HL-60/S4 (cell line): Measurements from ENCODE around the gene DOK1.
"Not testable (repeated sequence)": the region's sequence is repeated elsewhere in the genome, so short reads cannot be mapped to it uniquely, and the experiment has no call there.

Experiments
- in situ Hi-C: fragments of 300-500 bp; cut with MboI; formaldehyde crosslinking; loops from 2 replicates; pipeline ENCODE4 v1.14.3; 2022; ENCODE audit warnings: low sequenced_read_pairs

Gene DOK1

DNA sequence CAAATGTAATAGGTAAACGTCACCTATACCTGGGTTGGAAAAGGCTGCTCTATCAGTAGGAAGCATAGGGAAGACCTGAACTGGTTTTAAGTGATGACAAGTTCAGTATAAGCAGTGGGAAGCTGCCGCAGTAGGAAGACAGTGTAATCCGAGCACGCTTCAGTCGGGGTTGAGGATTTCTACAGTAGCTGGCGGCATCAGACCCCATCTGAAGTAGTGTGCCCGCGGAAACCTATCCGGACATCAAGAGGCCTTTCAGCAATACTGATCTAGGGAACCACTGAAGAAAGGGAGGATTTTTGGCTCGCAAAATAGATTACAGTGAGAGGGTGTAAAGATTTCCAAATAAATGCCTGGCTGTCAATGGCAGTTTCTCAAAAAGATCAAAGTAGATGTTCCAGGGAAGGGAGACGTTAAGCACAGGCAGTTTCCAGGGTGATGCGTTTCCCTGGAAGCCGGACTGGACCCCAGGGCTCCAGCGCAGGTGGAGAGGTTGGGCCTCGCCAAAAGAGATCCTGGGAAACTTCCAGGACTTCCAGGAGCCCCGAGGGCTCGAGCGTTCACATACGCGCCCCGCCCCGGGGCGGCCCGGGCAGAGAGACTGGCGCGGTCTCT lies 6.1 kb upstream of the DOK1 start:
- in situ Hi-C loops: no loop called here

DNA sequence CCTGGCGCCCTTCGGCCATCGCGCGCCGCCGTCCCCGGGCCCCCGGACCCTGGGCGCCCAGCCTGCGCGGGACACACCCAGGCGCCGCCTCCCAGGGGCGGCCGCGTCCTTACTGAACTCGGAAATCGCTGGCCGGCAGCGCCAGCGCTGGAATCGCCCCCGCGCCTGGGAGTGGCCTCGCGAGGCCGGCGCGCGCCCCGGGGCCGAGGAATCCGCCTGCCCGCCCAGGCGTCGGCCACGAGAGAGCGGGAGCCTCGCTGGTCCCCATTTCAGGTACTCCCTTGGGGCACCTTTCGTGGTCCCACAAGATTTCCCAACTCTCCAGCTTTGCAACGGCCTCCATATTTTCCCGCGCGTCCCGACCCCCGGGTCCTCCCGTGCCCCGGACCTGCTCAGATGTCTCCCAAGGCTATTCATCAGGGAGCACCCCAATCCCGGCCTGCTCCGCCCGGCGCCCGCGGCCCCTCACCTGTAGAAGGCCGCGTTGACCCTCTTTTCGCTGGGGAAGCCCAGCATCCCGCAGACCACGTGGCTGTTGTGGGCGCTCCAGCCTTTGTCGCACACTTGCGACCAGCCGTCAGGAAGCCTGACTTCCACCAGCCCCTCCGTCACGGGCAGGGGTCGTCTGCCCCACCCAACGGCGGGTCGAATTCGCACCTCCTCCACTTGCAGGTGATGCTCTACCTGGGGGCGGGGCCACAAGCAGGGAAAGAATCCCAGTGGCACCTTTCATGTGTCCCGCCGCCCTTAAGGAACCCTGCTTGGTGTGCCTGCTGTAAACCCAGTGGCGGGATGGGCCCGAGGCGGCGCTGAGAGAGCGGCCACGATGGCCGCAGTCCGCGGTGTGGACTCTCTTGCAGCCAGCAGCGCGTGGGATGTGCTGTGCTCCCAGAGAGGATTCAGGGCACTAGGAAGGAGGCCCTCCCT lies 5.4 kb upstream of the DOK1 start:
- in situ Hi-C loops: no loop called here

DNA sequence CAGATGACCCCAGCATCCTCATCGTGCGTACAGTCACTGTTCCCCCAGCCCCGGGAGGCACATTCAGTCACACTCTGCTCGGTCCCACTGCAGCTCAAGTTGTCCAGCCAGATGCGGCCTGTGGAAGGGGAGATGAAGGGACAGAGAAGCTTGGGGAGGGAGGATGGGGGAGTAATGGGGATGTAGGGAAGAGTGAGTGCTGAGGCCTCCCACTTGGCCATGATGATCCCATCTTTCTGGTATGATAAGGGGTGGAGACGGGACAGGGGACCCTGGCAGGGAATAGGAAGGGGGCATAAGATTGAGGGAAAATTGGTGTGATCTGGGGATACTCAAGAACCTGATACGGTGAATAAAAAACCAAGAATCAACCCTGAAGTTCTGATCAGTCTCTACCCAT lies 4.3 kb upstream of the DOK1 start:
- in situ Hi-C loops: no loop called here

DNA sequence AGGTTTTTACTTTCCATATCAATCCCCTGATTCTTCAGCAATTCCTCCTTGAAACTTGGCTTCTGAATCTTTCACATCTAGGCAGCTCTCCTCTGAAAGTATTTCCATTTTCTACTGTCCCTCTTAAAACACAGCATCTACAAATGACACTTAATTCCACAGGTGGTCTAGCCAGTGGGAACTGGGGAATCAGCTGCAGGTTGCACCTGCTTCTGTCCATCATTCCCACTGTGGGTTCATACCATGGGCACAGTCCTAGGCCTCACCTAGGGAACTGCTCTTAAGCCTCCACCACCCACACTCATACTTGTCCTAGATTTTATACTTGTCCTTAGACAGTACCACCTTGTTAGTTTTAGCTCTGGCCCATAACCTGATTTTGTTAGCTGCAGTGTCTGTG lies 3.0 kb upstream of the DOK1 start:
- in situ Hi-C loops: no loop called here

DNA sequence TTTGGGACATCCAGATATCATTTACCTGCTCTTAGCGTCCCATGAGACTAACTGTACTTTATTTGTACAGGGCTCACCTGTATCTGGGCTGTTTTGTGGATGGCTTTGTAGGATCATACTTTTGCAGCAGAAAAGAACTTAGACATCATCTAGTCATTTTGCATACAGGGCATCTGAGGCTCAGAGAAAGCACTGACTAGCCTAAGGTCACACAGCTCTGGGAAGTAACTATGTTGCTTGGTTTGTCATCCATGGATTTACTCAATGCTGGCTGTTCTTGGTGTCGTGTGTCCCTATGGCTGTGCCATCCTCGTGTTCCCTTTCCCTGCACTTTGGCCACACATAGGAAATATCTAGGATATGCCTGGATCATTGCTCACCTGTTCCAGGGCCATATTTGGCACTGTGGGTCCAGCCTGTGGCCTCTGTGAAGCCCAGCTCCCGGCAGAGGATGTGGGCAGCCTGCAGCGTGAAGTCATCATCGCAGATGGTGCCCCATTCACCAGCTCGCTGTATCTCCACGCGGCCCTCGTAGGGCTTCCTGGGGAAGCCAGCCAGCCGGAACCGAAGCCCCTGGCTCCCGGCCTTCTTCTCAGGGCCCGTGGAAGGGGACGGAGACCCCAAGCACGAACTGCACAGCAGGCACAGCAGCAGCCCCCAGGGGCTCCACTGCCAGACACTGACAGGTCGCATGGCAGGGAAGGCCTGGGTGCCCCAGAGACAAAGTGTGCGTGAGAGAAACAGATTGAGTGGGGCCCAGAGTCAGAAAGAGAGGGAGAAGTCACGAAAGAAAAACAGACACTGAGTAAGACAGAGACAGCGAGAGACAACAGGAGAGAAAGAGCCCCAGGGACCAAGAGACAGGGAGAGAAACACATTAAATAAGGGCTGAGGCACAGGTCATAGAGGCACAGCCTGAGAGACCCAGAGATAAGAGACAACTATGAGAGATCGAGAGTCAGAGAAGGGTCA lies 2.3 kb upstream of the DOK1 start:
- in situ Hi-C loops: no loop called here

DNA sequence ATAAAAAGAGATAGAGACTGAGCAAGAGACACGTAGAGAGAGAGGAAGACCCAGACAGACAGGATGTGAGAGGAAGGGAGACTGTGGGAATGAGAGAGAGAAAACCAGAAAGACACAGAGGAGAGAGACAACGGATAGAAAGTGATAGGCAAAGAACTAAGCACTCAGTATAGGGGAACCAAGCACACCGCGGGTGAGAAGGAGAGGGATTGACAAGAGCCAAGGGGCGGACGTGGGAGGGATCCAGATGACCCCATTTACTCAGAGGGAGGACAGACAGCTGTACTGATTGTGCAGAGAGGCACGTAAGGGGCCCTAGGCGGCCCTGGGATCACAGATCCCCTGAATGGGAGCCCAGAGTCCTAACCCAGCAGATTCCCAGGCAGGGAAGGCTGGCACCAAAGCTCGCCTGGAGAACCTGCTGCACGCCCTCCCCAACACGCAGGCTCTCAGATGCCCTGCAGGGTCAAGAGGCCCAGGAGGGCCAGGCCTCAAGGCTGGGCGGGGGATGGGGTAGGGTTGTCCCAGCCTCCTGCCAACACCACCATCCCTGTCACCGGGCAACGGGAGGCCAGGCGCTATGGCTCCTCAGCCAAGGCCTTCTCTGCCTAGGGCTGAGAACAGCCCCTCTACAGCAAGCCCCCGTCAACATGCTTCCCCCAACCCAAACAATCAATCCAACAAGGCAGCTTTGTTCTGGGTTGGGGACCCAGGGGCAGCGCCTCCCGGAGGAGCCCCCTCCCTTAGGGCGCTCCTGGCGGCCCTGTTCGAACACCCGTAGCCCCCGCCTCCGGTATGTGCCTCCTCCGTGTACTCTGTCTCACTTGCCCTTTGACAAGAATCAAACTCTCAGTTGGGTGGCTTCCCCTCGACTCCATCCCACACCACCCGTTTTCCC lies 1.4 kb upstream of the DOK1 start:
- in situ Hi-C loops: no loop called here

DNA sequence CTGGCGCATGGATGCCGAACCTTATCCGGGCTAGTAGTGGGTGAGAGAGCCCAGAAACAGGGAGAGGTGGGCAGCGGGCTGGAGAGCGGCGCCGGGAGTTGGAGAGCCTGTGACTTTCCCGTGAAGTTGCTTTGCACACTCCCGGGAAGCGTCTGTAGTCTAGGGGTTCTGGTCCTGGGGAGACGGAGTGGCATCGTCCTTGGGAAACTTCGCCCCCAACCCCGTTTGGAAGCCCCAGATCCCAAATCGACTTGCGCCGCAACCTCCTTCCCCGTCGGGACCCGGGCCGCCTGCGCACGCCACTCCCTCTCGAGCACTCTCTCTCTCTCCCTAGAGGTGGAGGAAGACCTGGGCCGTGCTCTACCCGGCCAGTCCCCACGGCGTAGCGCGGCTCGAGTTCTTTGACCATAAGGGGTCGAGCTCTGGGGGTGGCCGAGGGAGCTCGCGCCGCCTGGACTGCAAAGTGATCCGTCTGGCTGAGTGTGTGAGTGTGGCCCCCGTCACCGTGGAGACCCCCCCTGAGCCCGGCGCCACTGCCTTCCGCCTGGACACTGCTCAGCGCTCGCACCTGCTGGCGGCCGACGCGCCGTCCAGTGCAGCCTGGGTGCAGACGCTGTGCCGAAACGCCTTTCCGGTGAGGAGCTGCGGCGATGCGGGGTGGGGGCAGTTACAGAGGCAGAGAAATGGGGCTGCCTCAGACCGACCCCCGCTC lies 456 bp downstream of the DOK1 start:
- in situ Hi-C loops: no loop called here

DNA sequence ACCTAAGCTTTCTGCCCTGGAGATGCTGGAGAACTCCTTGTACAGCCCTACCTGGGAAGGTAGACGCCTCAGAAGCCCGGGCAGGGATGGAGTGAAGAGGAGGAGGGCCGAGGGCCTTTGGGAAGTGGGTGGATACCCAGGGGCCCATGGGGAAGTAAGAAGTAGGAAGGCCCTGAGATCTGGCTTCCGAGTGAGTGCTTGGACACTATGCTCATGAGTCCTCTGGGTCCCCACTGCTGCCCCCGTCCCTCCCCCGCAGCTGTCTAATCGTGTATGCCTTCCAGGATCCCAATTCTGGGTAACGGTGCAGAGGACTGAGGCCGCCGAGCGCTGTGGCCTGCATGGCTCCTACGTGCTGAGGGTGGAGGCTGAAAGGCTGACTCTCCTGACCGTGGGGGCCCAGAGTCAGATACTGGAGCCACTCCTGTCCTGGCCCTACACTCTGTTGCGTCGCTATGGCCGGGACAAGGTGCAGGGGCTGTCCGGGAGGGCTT lies 1.1 kb downstream of the DOK1 start:
- in situ Hi-C loops: no loop called here

DNA sequence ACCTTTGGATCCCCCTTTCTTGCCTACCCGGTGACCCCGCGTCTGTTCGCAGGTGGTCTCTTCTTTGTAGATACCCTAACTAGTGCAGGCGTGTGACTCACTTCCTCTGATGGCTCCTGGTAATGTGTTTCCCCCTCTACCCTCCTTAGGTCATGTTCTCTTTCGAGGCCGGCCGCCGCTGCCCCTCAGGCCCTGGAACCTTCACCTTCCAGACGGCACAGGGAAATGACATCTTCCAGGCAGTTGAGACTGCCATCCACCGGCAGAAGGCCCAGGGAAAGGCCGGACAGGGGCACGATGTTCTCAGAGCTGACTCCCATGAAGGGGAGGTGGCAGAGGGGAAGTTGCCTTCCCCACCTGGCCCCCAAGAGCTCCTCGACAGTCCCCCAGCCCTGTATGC lies 1.6 kb downstream of the DOK1 start:
- in situ Hi-C loops: no loop called here

DNA sequence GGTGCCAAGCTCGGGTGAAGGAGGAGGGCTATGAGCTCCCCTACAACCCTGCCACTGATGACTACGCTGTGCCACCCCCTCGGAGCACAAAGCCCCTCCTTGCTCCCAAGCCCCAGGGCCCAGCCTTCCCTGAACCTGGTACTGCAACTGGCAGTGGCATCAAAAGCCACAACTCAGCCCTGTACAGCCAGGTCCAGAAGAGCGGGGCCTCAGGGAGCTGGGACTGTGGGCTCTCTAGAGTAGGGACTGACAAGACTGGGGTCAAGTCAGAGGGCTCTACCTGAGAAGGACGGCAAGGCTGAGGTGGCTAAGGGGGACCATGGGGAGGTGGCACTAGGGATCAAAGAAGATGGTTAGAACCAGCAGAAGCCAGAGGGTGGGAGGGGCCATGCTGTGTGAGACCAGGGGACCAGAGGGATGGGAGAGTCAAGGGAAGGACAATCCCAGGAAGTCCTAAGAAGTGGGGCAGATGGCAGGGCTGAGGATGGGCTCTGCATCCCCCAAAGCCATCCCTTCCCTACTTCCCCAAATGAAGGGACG lies 2.4 kb downstream of the DOK1 start:
- in situ Hi-C loops: no loop called here

DNA sequence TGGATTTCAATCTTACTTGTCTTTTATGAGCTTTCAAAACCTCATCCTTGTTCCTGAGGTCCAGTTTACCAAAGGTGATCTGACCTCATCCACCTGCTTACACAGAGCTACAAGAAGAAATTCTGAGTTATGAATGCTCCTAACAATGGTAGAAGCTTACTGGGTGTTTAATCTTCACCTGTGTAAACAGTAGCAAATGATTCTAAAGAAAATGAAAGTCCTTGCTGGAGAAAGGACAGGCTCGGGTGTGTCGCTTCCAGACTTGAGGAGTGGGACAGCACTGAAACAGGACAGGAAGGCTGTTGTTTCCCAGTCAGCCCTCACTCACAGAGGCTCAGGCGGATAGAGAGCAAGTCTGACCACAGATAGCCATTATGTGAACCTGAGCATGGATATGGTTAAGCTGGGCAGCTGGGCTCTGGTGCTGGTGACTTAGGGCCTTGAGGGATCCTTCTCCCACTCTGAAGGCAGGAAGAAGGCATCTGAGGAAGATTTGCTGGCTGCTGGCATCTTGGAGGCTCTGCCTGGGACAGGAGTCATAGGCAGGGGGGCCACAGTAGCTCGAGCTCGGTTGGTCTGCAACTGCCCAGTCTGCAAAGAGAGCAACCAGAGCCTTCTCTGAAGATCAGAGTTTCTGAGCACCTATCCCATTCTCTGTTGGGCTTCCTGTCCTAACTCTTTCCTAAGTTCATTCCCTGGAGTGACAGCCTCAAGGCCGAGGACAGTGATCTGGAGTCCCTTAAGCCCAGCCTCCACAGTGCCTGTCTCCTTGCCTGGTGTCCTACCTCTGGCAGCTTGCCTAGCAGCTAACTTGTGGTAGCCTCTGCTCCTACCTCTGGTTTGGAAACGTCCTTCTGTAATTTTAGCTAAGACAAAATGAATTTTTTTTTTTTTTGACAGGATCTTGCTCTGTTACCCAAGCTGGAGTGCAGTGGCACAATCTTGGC lies 4.0 kb downstream of the DOK1 start:
- in situ Hi-C loops: no loop called here

DNA sequence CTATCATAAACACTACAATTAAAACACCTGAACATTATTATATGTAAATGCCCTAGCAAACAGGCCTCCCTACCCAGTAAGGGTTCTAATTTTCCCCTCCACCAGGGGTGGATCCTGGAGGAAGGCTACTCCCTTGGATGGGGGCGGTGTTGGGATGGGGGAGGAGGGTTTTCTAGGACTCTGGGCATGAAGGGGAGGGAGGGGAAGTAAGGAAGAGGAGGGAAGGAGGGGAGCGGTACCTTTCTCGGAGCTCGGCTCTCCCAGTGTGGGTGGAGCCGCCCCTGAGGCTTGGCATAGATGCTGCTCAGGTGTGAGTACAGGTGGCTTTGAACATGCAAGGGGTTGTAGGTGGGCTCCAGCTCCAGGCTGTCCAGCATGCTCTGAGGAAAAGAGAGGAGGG lies 5.4 kb downstream of the DOK1 start:
- in situ Hi-C loops: no loop called here

DNA sequence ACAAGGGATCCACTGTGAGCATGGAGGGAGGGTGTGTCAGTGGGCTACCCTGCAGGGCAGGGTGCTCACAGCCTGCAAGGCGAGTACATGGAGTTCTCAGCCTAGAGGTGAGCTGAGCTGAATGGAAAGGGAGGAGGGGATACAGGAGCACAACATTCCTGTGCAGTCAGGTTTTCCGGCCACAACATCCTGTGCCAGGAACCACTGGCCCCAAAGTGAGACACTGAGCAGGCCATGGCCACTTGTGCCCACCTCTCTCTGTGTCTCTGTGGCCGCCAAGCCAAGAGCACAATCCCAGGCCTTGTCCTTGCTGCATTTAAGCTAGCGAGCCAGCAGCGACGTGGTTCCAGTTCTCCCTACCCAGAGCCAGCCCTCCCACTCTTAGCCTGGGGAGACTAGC lies 6.1 kb downstream of the DOK1 start:
- in situ Hi-C loops: no loop called here

DNA sequence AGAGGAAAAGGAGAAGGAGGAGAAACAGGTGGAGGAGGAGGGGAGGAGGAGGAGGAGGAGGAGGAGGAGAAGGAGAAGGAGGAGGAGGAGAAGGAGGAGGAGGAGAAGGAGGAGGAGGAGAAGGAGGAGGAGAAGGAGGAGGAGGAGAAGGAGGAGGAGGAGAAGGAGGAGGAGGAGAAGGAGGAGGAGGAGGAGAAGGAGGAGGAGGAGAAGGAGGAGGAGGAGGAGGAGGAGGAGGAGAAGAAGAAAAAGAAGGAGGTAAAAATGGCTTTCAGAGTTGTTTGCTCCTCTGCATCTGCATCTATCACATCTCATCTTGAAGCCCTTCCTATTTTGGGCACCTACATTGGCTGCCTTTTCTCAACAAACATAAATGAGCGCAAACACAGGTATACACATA lies 6.5 kb downstream of the DOK1 start:
- in situ Hi-C loops: not testable (repeated sequence)

DNA sequence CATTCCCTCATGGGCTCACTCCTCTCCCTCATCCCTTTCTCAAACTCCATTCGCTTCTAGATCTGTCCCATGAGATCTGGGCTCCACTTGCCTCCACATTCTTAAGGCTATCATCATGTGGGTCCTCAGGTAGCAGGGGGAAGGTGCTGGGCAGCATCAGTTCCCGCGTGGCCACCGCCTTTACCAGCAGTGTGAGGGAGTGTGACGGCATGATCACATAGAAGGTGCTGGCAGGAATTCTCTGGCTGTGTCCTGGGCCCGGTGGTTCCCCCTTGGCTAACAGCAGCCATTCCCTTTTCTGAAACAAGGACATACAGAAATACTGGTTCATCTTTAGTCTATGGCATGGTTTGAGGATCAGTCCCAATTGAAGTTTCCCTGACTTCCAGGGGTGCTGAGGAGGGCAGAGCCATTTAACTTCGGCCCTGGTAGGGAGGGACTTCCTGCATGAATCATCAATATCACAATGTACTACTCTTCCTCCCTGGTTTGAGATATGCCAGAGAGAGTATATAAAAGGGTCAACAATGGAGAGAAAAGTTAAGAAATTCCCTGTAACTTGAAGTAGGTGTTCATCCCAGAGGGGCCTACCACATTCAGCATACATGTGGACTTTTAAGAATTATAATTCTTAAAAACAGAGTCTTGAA lies 7.7 kb downstream of the DOK1 start:
- in situ Hi-C loops: no loop called here

DNA sequence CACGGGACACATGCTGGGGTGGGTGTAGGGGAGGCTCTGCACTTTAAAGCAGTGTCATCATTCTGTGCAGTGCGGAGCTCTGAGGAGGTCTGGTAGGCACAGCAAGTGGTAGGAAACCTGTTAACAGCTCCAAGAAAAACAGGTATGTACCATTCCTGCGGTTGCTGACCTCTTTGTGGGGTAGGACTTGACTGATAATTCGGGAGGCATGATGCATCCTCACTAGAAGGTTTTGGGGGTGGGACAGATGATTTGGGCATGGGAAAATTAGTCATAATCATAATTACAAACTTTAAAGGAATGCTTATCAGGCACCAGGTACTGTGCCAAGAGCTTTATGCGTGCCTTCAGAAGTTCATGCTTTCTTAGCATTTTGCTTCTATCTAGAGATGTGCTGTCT lies 9.7 kb downstream of the DOK1 start:
- in situ Hi-C loops: no loop called here

DNA sequence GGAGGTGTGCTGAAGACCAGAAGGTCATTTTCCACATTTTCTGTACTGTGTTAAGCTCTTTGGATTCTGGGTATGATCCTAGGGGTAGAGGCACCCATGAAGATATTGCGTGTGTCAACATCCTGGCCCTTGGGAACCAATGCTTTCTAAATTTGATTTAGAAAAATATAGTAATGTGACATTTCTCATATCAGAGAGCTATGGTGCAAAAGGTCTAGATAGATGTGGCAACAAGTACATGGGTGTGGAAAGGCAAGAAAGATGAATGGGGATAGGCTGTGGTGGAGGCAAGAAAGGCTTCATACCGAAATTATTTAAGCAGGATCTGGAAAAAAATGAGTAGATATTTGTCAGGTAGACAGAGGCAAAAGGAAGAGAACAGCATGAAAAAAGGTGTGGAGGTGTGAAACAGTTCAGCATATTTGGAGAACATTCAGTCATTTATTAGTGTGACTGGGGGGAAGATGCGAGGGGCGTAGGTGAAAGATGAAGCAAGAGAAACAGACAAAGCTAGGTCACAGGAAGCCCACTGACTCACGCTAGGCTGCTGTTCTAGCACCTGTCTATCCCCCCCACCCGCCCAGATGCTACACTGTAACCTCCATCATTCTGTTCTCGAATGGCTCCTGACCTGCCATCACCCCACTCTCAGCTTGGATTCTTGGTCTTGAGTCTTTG lies 11.7 kb downstream of the DOK1 start:
- in situ Hi-C loops: no loop called here
